HepG2 (cell line): ENCODE measurements around the gene CHAF1A. TPM values are rescaled to one million over a fixed set of nuclear protein-coding genes. Genes with fewer than 3 reads are reported as not detected.

Source experiments
- ATAC-seq: fragments of 200-7000 bp; cut with Tn5 transposase; 3 replicates; pipeline ENCODE4 v1.9.1; 2020; ENCODE audit warnings: mild to moderate bottlenecking, moderate library complexity
- BruUV-seq: library from RNA; stranded (reverse); fragments of 400-500 nt; replicated peaks from 2 replicates; lab custom pipeline; 2021; lab: Mats Ljungman, UMichigan
- CTCF ChIA-PET: fragments of 300-600 bp; formaldehyde crosslinking; extraction: SDS; loops from one replicate; lab custom pipeline; 2021; ENCODE audit warnings: low total read pairs, inconsistent platforms, low intra/inter-chr PET ratio; lab: Yijun Ruan, JAX
- POLR2A ChIA-PET: fragments of 350-600 bp; sonication (Branson Sonifier 250); formaldehyde crosslinking; loops from one replicate; lab custom pipeline; 2020; ENCODE audit warnings: antibody characterized with exemption, inconsistent platforms; lab: Yijun Ruan, JAX
- DNase-seq: peaks from one replicate; pipeline ENCODE4 v3.0.0-alpha.2; 2015; ENCODE audit warnings: low spot score
- FAIRE-seq: peaks from 3 replicates; lab custom pipeline; 2011; peaks lifted over from hg19 to GRCh38; lab: Jason Lieb, UNC
- H2AFZ ChIP-seq: one replicate; pipeline ENCODE4 v1.6.1; 2011; ENCODE audit warnings: low read length, inconsistent platforms
- H3K27ac ChIP-seq: fragments of 300-600 bp; 3 replicates; pipeline ENCODE4 v1.8.0; 2011; ENCODE audit warnings: mixed run types, mild to moderate bottlenecking, mixed read lengths, low read length, inconsistent platforms; ENCODE audit not compliant: insufficient read depth; ENCODE audit errors: extremely low read length
- H3K27me3 ChIP-seq, 2 experiments: fragments of 200-600 bp in 1 of 2; 2 replicates in 1 of 2; 3 replicates in 1 of 2; pipeline versions ENCODE4 v1.6.0 to v1.8.0; 2011; ENCODE audit warnings: low read length in 2 of 2, mild to moderate bottlenecking in 2 of 2, moderate library complexity in 2 of 2, inconsistent platforms in 1 of 2; ENCODE audit not compliant: insufficient read depth in 2 of 2, control insufficient read depth in 1 of 2
- H3K36me3 ChIP-seq, 2 experiments: fragments of 200-600 bp in 1 of 2; replicated peaks in 1 of 2; 2 replicates in 1 of 2; 3 replicates in 1 of 2; pipeline versions ENCODE4 v1.5.1 to v1.8.0; 2011; ENCODE audit warnings: low read length in 2 of 2, inconsistent platforms in 1 of 2; ENCODE audit not compliant: insufficient read depth in 2 of 2, control insufficient read depth in 1 of 2
- H3K4me1 ChIP-seq: 2 replicates; pipeline ENCODE4 v1.5.1; 2012; ENCODE audit warnings: low read length, inconsistent platforms; ENCODE audit not compliant: insufficient read depth
- H3K4me2 ChIP-seq: 2 replicates; pipeline ENCODE4 v1.6.0; 2011; ENCODE audit warnings: low read depth, low read length, inconsistent platforms
- H3K4me3 ChIP-seq, 3 experiments: fragments of 200-600 bp in 1 of 3; sonication (generic), shearing (Covaris generic) in 1 of 3; replicated peaks in 1 of 3; 2 replicates each; pipeline ENCODE4 v1.5.1; 2011 to 2016; ENCODE audit warnings: low read length in 3 of 3, inconsistent platforms in 2 of 3, low read depth in 2 of 3, mild to moderate bottlenecking in 2 of 3, control low read depth in 1 of 3, mixed read lengths in 1 of 3; ENCODE audit not compliant: insufficient read depth in 1 of 3
- H3K79me2 ChIP-seq: one replicate; pipeline ENCODE4 v1.6.1; 2011; ENCODE audit warnings: low read length, inconsistent platforms; ENCODE audit not compliant: insufficient read depth
- H3K9ac ChIP-seq: 2 replicates; pipeline ENCODE4 v1.6.0; 2011; ENCODE audit warnings: mild to moderate bottlenecking, low read depth, low read length, inconsistent platforms; ENCODE audit not compliant: insufficient read depth
- H3K9me3 ChIP-seq: 2 replicates; pipeline ENCODE4 v1.5.1; 2012; ENCODE audit warnings: mild to moderate bottlenecking, low read length
- H4K20me1 ChIP-seq: 2 replicates; pipeline ENCODE4 v1.6.0; 2011; ENCODE audit warnings: inconsistent platforms, mild to moderate bottlenecking, low read length, moderate library complexity; ENCODE audit not compliant: insufficient read depth
- AGO2 ChIP-seq: fragments of 200-400 bp; formaldehyde crosslinking; optimal IDR thresholded peaks from 2 replicates; pipeline ENCODE3; 2017; ENCODE audit warnings: mild to moderate bottlenecking, low read depth, low read length, moderate library complexity
- ARNT ChIP-seq: fragments of 450-650 bp; IDR thresholded peaks from 2 replicates; pipeline ENCODE4 v1.6.1; 2017
- BHLHE40 ChIP-seq: IDR thresholded peaks from 2 replicates; pipeline ENCODE4 v1.6.1; 2011; ENCODE audit warnings: low read length, improper control_type of control experiment
- CBX2 ChIP-seq, 2 experiments: fragments of 200-600 bp in 1 of 2; sonication (generic); formaldehyde crosslinking in 1 of 2; IDR thresholded peaks; 2 replicates each; pipeline versions ENCODE4 v1.7.0 to v1.8.1; 2018 to 2022; ENCODE audit warnings: low read depth in 2 of 2, low read length in 1 of 2, mild to moderate bottlenecking in 1 of 2, missing genetic modification reagents in 1 of 2
- HNRNPL ChIP-seq: fragments of 200-400 bp; formaldehyde crosslinking; IDR thresholded peaks from 2 replicates; pipeline ENCODE4 v1.6.1; 2017; ENCODE audit warnings: mild to moderate bottlenecking, low read depth, low read length
- MEIS2 ChIP-seq: sonication (generic); formaldehyde crosslinking; IDR thresholded peaks from 2 replicates; pipeline ENCODE4 v1.9.0; 2021; ENCODE audit warnings: mild to moderate bottlenecking, missing genetic modification reagents
- POLR2A ChIP-seq, 2 experiments: IDR thresholded peaks; 2 replicates each; pipeline ENCODE4 v1.6.1; 2011; ENCODE audit warnings: low read depth in 2 of 2, low read length in 2 of 2, mild to moderate bottlenecking in 1 of 2, moderate library complexity in 1 of 2; ENCODE audit not compliant: insufficient read depth in 1 of 2
- POLR2AphosphoS5 ChIP-seq: IDR thresholded peaks from 2 replicates; pipeline ENCODE4 v1.6.1; 2012; ENCODE audit warnings: low read depth, low read length
- RFX1 ChIP-seq: fragments of 450-650 bp; IDR thresholded peaks from 2 replicates; pipeline ENCODE4 v1.6.1; 2017
- SIX1 ChIP-seq: sonication (generic); formaldehyde crosslinking; IDR thresholded peaks from 2 replicates; pipeline ENCODE4 v1.4.0; 2020; ENCODE audit warnings: missing genetic modification reagents, borderline replicate concordance
- ZBTB2 ChIP-seq: sonication (generic); formaldehyde crosslinking; IDR thresholded peaks from 2 replicates; pipeline ENCODE4 v1.8.0; 2022; ENCODE audit warnings: low read depth, missing genetic modification reagents
- ZFP90 ChIP-seq: sonication (generic); formaldehyde crosslinking; IDR thresholded peaks from 2 replicates; pipeline ENCODE4 v1.8.0; 2022; ENCODE audit warnings: missing genetic modification reagents, mild to moderate bottlenecking, inconsistent platforms, borderline replicate concordance
- ZNF17 ChIP-seq: sonication (generic); formaldehyde crosslinking; IDR thresholded peaks from 2 replicates; pipeline ENCODE4 v1.5.0; 2020; ENCODE audit warnings: mild to moderate bottlenecking, missing genetic modification reagents
- ZNF260 ChIP-seq: sonication (generic); formaldehyde crosslinking; IDR thresholded peaks from 2 replicates; pipeline ENCODE4 v1.4.0; 2020; ENCODE audit warnings: missing genetic modification reagents, low read depth, mild to moderate bottlenecking, borderline replicate concordance
- ZSCAN29 ChIP-seq: sonication (generic); formaldehyde crosslinking; conservative IDR thresholded peaks from 2 replicates; pipeline ENCODE4 v1.4.0; 2020; ENCODE audit warnings: mild to moderate bottlenecking, missing genetic modification reagents
- WGBS: methylation state at CpG from one replicate; pipeline ENCODE4 v1.1.6; 2017; ENCODE audit warnings: low lambda C conversion rate; 5-methylcytosine and 5-hydroxymethylcytosine counted together
- in situ Hi-C: cut with HindIII; loops from 2 replicates; pipeline ENCODE4 v1.10.0; 2017; ENCODE audit warnings: low pct_unique_long_range_greater_than_20kb; ENCODE audit not compliant: extremely low pct_ligation_motif_present
- intact Hi-C: fragments of 100-400 bp; cut with micrococcal nuclease; formaldehyde crosslinking; loops from one replicate; pipeline ENCODE4 v1.10.0; 2022; ENCODE audit not compliant: unreplicated experiment
- polyA plus RNA-seq, 8 experiments: library from polyadenylated mRNA; depleted of rRNA in 3 of 8; stranded (reverse) in 7 of 8; unstranded in 1 of 8; fragments of >200 nt; fragmentation: Illumina TruSeq in 4 of 8; extraction: Trizol in 4 of 8; gene quantifications; 2 replicates each; pipeline versions ENCODE4 v1.2.1 to v1.2.3, GENCODE V29; 2011 to 2016; ENCODE audit warnings: low read depth in 4 of 8, missing spikeins in 1 of 8, mixed read lengths in 1 of 8; ENCODE audit not compliant: insufficient read depth in 1 of 8
- total RNA-seq, 5 experiments: library from RNA; depleted of rRNA; stranded (reverse); fragments of >200 nt; fragmentation: Illumina TruSeq; extraction: Trizol; gene quantifications; 2 replicates each; pipeline ENCODE4 v1.2.3, GENCODE V29; 2016; ENCODE audit warnings: low read depth in 1 of 5
- TF ChIP-seq, protein P1 (sequence below): sonication (generic); formaldehyde crosslinking; IDR thresholded peaks from 2 replicates; pipeline ENCODE4 v1.8.0; 2022; ENCODE audit warnings: mild to moderate bottlenecking, missing genetic modification reagents
- TF ChIP-seq, protein P2 (sequence below): sonication (generic); formaldehyde crosslinking; IDR thresholded peaks from 2 replicates; pipeline ENCODE4 v1.8.1; 2022; ENCODE audit warnings: low read depth, mild to moderate bottlenecking, missing genetic modification reagents

The CHAF1A gene
- total and polyA plus RNA-seq, 2 of the 13 experiments (the other 11 are each of a cell fraction or from before 2014, with no cell fraction given), result 11.0 to 34.8 TPM

DNA sequence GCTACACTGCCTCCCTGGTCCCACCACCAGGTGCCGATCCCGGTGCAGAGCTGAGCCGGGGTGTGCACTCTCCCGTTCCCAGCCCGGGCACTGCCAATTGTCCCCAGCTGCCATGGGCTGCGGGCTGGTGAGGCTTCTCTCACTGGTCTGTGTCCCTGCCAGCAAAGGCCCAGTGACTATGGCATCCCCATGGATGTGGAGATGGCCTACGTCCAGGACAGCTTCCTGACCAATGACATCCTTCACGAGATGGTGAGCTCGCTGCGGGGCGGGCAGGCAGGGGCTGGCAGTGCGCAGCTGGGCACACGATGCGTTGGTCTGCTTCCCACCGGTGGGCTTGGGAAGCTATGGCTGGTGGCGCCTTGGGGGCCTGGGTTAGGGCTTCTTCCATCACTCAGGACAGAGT, 44.5 kb upstream of the CHAF1A start (continued):
- TF ChIP-seq BHLHE40, result no peak
- TF ChIP-seq ZNF17 (CRISPR knock-in tag), result no peak
- TF ChIP-seq, all 625 proteins: peak for 5

- over 99% methylated on average over 14 of the region's 25 CpGs for WGBS
- CTCF ChIA-PET, result no interaction called here
- Histone ChIP-seq H3K27ac (no peak overlapping the region), H3K4me2 (no peak overlapping the region), H4K20me1 (no peaks in the 10 kb centered on the region), H3K9ac (no peak overlapping the region), H3K9me3 (no peaks in the 10 kb centered on the region), H3K36me3 (peaks cover 18 to 41% of the 10 kb centered on the region in 2 experiments; a peak in 4 of 5 replicates), H3K79me2 (no peaks in the 10 kb centered on the region), H2AFZ (no peak overlapping the region), H3K4me3 (no peak overlapping the region), H3K27me3 (no peaks in the 10 kb centered on the region), H3K4me1 (no peaks in the 10 kb centered on the region)
- in situ Hi-C loops, result no loop called here
- FAIRE-seq, result no peak
- DNase-seq, result no peak
- intact Hi-C loops, result no loop called here
- ATAC-seq, result no peak
- no TSS peak for BruUV-seq
- POLR2A ChIA-PET, result interaction anchor here (1.1 to 3.2 kb wide), 3 partner anchors 16 to 28 kb away, joined by 3 to 11 read pairs (median 10); partner anchors contain the start of gene MPND
- TF ChIP-seq ARNT, result no peak
- no peak for TF ChIP-seq ZSCAN29 (CRISPR knock-in tag)
- no peak for TF ChIP-seq MEIS2 (CRISPR knock-in tag)
- TF ChIP-seq, protein P1, sequence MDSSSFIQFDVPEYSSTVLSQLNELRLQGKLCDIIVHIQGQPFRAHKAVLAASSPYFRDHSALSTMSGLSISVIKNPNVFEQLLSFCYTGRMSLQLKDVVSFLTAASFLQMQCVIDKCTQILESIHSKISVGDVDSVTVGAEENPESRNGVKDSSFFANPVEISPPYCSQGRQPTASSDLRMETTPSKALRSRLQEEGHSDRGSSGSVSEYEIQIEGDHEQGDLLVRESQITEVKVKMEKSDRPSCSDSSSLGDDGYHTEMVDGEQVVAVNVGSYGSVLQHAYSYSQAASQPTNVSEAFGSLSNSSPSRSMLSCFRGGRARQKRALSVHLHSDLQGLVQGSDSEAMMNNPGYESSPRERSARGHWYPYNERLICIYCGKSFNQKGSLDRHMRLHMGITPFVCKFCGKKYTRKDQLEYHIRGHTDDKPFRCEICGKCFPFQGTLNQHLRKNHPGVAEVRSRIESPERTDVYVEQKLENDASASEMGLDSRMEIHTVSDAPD (CRISPR knock-in tag), result no peak
- TF ChIP-seq SIX1 (CRISPR knock-in tag), result no peak
- no peak for TF ChIP-seq ZNF260 (CRISPR knock-in tag)
- TF ChIP-seq POLR2AphosphoS5, result 0 out of 2 replicates have a peak, but pooled peaks have one; percentile 32
- no peak for TF ChIP-seq CBX2 (IDR thresholded peaks at IDR 0.05; ENCODE audit: low read depth, low read length)
- no peak for TF ChIP-seq CBX2 (CRISPR knock-in tag; IDR thresholded peaks at IDR 0.05; ENCODE audit: low read depth)
- TF ChIP-seq POLR2A (IDR thresholded peaks at IDR 0.05; ENCODE audit: insufficient read depth in 1 of 2, low read depth in 2 of 2, low read length in 2 of 2), result 0 out of 4 replicates have a peak, but pooled peaks of 1 of the 2 experiments have one; percentile 9
- TF ChIP-seq HNRNPL, result 0 out of 2 replicates have a peak, but pooled peaks have one; percentile 7
- TF ChIP-seq ZBTB2 (CRISPR knock-in tag), result no peak
- TF ChIP-seq RFX1, result no peak
- TF ChIP-seq, protein P2, sequence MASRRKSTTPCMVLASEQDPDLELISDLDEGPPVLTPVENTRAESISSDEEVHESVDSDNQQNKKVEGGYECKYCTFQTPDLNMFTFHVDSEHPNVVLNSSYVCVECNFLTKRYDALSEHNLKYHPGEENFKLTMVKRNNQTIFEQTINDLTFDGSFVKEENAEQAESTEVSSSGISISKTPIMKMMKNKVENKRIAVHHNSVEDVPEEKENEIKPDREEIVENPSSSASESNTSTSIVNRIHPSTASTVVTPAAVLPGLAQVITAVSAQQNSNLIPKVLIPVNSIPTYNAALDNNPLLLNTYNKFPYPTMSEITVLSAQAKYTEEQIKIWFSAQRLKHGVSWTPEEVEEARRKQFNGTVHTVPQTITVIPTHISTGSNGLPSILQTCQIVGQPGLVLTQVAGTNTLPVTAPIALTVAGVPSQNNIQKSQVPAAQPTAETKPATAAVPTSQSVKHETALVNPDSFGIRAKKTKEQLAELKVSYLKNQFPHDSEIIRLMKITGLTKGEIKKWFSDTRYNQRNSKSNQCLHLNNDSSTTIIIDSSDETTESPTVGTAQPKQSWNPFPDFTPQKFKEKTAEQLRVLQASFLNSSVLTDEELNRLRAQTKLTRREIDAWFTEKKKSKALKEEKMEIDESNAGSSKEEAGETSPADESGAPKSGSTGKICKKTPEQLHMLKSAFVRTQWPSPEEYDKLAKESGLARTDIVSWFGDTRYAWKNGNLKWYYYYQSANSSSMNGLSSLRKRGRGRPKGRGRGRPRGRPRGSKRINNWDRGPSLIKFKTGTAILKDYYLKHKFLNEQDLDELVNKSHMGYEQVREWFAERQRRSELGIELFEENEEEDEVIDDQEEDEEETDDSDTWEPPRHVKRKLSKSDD, result no peak
- TF ChIP-seq AGO2, result peak; percentile 37
- no peak for TF ChIP-seq ZFP90 (CRISPR knock-in tag)
These were observed 43.5 kb upstream of the CHAF1A start for GRCh38 chr19:4358709-4359626.
